Nephron progenitor cell (in vitro differentiated cells): Measurements from ENCODE around the gene GRPEL1.

Experiments used
- DNase-seq: peaks from one replicate; pipeline ENCODE4 v3.0.0; 2021
- H3K27ac Mint-ChIP-seq: 2 replicates; pipeline ENCODE4 v1.8.0; 2021; ENCODE audit warnings: mild to moderate bottlenecking, moderate library complexity, mixed read lengths
- H3K27me3 Mint-ChIP-seq: 2 replicates; pipeline ENCODE4 v1.8.0; 2021; ENCODE audit warnings: mild to moderate bottlenecking, low read depth, mixed read lengths; ENCODE audit not compliant: poor library complexity
- H3K36me3 Mint-ChIP-seq: 2 replicates; pipeline ENCODE4 v1.8.0; 2021; ENCODE audit warnings: low read depth, mixed read lengths
- H3K4me1 Mint-ChIP-seq: 2 replicates; pipeline ENCODE4 v1.8.0; 2021; ENCODE audit warnings: mixed read lengths
- H3K4me3 Mint-ChIP-seq: 2 replicates; pipeline ENCODE4 v1.8.0; 2021; ENCODE audit warnings: mild to moderate bottlenecking, moderate library complexity, mixed read lengths
- H3K9me3 Mint-ChIP-seq: 2 replicates; pipeline ENCODE4 v1.8.0; 2021; ENCODE audit warnings: mild to moderate bottlenecking, moderate library complexity, mixed read lengths
- CTCF ChIP-seq: fragments of 200-600 bp; sonication (generic); IDR thresholded peaks from 2 replicates; pipeline ENCODE4 v1.5.0; 2021; ENCODE audit warnings: antibody characterized with exemption

GRPEL1 gene

GRCh38 chr4:7020290-7020689 is 47.6 kb downstream of the GRPEL1 start:
- no peak overlapping the region for H3K4me3 Mint-ChIP-seq
- no peak for DNase-seq
- H3K9me3 Mint-ChIP-seq, result no peaks in the 10 kb centered on the region
- TF ChIP-seq CTCF, result no peak
- peaks cover 45% of the 10 kb centered on the region for H3K36me3 Mint-ChIP-seq
- peaks cover 27% of the 10 kb centered on the region for H3K4me1 Mint-ChIP-seq
- H3K27ac Mint-ChIP-seq, result peak overlapping the region; percentile 97
- H3K27me3 Mint-ChIP-seq, result no peaks in the 10 kb centered on the region

- no peaks in the 10 kb centered on the region for H3K27me3 Mint-ChIP-seq
- H3K4me3 Mint-ChIP-seq, result no peak overlapping the region
- DNase-seq, result no peak
- no peak for TF ChIP-seq CTCF
- peaks cover 54% of the 10 kb centered on the region for H3K36me3 Mint-ChIP-seq
- H3K9me3 Mint-ChIP-seq, result no peaks in the 10 kb centered on the region
- H3K4me1 Mint-ChIP-seq, result peaks cover 34% of the 10 kb centered on the region
- no peak overlapping the region for H3K27ac Mint-ChIP-seq
These were observed 48.5 kb downstream of the GRPEL1 start for GRCh38 chr4:7019367-7019766.

DNA sequence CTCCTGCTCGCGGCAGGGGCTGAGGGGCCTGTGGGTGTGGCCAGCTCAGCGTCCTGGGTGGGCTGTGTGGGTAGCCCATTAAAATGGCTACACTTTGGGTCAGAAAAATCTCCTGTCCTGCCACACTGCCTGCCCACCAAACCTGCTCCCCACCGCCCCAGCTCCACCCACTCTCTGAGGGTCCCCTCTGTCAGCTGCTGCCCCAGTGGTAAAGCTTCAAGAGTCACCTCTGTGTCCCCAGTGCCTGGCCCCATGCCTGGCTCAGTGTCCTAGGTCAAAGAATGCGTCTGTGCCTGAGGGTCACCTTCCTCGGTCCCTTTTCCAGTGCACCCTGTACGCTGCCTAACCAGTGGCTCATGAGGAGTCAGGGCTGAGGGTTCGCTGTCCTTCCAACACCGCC is 49.6 kb downstream of the GRPEL1 start:
- no peak for DNase-seq
- H3K27ac Mint-ChIP-seq, result peak overlapping the region; percentile 50
- H3K4me1 Mint-ChIP-seq, result peaks cover 34% of the 10 kb centered on the region
- no peak for TF ChIP-seq CTCF
- H3K9me3 Mint-ChIP-seq, result no peaks in the 10 kb centered on the region
- H3K4me3 Mint-ChIP-seq, result no peak overlapping the region
- no peaks in the 10 kb centered on the region for H3K27me3 Mint-ChIP-seq
- H3K36me3 Mint-ChIP-seq, result peaks cover 63% of the 10 kb centered on the region

GRCh38 chr4:7017446-7018048 is 50.3 kb downstream of the GRPEL1 start:
- DNase-seq, result no peak
- no peaks in the 10 kb centered on the region for H3K27me3 Mint-ChIP-seq
- no peak overlapping the region for H3K27ac Mint-ChIP-seq
- H3K4me1 Mint-ChIP-seq, result peaks cover 33% of the 10 kb centered on the region
- no peak for TF ChIP-seq CTCF
- H3K9me3 Mint-ChIP-seq, result no peaks in the 10 kb centered on the region
- H3K4me3 Mint-ChIP-seq, result no peak overlapping the region
- H3K36me3 Mint-ChIP-seq, result peaks cover 64% of the 10 kb centered on the region

GRCh38 chr4:7016512-7016911 is 51.4 kb downstream of the GRPEL1 start:
- no peak for TF ChIP-seq CTCF
- H3K9me3 Mint-ChIP-seq, result no peaks in the 10 kb centered on the region
- H3K4me1 Mint-ChIP-seq, result peaks cover 24% of the 10 kb centered on the region
- no peak overlapping the region for H3K27ac Mint-ChIP-seq
- no peaks in the 10 kb centered on the region for H3K27me3 Mint-ChIP-seq
- DNase-seq, result no peak
- H3K4me3 Mint-ChIP-seq, result no peak overlapping the region
- peaks cover 57% of the 10 kb centered on the region for H3K36me3 Mint-ChIP-seq

GRCh38 chr4:7016086-7016485 is 51.8 kb downstream of the GRPEL1 start:
- H3K4me3 Mint-ChIP-seq, result no peak overlapping the region
- no peaks in the 10 kb centered on the region for H3K27me3 Mint-ChIP-seq
- no peaks in the 10 kb centered on the region for H3K9me3 Mint-ChIP-seq
- peaks cover 58% of the 10 kb centered on the region for H3K36me3 Mint-ChIP-seq
- no peak overlapping the region for H3K27ac Mint-ChIP-seq
- peaks cover 23% of the 10 kb centered on the region for H3K4me1 Mint-ChIP-seq
- no peak for TF ChIP-seq CTCF
- no peak for DNase-seq
